ENCODE results near the gene PKM.

GRCh38 chr15:72276326-72276700 lies 45.3 kb upstream of the PKM start:
- TF ChIP-seq CTCF (IDR thresholded peaks at IDR 0.05; ENCODE audit: low read length), result no peak
- no peak for TF ChIP-seq EZH2 (optimal IDR thresholded peaks at IDR 0.05; ENCODE audit: low read depth, low read length)
- no peak for TF ChIP-seq EZH2phosphoT487 (IDR thresholded peaks at IDR 0.05; ENCODE audit: low read length)

Measured in MM.1S (cell line).